Astrocyte of the spinal cord (primary cell): ENCODE results near the gene DEAF1.

Source experiments
- DNase-seq: peaks from one replicate; pipeline ENCODE4 v3.0.0; 2011; ENCODE audit warnings: low read depth, low spot score
- H3K4me3 ChIP-seq: 2 replicates; pipeline ENCODE4 v1.5.1; 2011; ENCODE audit warnings: low read depth, mild to moderate bottlenecking, low read length, moderate library complexity
- in situ Hi-C: cut with HindIII; loops from 2 replicates; pipeline ENCODE4 v1.10.0; 2017; ENCODE audit warnings: low sequenced_read_pairs
- TF ChIP-seq, protein P1 (sequence below): IDR thresholded peaks from 2 replicates; pipeline ENCODE4 v1.5.1; 2012; ENCODE audit warnings: low read depth, mild to moderate bottlenecking, low read length, inconsistent platforms

DEAF1 gene

GRCh38 chr11:618856-619627 lies 76.0 kb downstream of the DEAF1 start:
- no peak overlapping the region for H3K4me3 ChIP-seq
- in situ Hi-C loops: no loop called here
- TF ChIP-seq, protein P1, sequence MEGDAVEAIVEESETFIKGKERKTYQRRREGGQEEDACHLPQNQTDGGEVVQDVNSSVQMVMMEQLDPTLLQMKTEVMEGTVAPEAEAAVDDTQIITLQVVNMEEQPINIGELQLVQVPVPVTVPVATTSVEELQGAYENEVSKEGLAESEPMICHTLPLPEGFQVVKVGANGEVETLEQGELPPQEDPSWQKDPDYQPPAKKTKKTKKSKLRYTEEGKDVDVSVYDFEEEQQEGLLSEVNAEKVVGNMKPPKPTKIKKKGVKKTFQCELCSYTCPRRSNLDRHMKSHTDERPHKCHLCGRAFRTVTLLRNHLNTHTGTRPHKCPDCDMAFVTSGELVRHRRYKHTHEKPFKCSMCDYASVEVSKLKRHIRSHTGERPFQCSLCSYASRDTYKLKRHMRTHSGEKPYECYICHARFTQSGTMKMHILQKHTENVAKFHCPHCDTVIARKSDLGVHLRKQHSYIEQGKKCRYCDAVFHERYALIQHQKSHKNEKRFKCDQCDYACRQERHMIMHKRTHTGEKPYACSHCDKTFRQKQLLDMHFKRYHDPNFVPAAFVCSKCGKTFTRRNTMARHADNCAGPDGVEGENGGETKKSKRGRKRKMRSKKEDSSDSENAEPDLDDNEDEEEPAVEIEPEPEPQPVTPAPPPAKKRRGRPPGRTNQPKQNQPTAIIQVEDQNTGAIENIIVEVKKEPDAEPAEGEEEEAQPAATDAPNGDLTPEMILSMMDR: no peak
- DNase-seq: no peak

DNA sequence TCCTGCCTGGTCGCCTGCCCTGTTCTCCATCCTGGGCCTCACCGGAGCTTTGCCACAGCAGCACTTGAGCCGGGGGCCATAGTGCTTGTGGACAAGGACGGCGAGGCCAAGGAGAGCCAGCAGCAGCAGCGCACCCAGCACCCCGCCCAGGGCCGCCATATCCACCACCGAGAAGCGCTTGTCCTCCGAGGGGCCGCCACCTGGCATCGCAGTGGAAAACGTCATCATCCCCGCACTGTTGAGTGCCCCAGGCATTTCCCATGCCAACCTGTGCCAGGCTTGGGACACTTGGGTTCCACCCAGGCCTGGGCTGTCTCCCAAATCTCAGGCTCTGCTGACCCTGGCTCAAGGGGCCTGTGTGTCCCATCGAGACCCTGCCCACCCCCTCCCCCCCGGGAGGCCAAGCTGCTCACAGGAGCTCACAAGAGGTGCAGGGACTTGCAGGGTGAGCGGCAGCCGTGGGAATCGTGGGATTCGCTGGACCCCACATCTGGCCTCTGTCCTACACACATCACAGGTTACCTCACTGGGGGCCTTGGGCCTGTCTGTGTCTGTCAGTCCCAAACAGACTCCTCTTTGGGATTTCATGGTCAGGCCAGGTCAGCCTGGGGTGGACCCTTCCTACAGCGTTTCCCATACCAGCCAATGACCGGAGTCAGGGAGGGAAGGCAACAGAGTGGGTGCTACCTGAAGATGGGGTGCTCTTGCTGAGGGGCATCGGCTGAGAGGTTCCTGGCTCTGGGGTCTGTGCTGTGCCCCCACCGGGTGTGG lies 76.9 kb downstream of the DEAF1 start:
- in situ Hi-C loops: no loop called here
- H3K4me3 ChIP-seq: no peak overlapping the region
- no peak for DNase-seq
- TF ChIP-seq, protein P1: no peak

GRCh38 chr11:617199-617911 lies 77.7 kb downstream of the DEAF1 start:
- DNase-seq: no peak
- no peak overlapping the region for H3K4me3 ChIP-seq
- in situ Hi-C loops: no loop called here
- TF ChIP-seq, protein P1: no peak

GRCh38 chr11:616320-617198 lies 78.5 kb downstream of the DEAF1 start:
- no peak for DNase-seq
- TF ChIP-seq, protein P1: no peak
- in situ Hi-C loops: no loop called here
- H3K4me3 ChIP-seq: no peak overlapping the region

DNA sequence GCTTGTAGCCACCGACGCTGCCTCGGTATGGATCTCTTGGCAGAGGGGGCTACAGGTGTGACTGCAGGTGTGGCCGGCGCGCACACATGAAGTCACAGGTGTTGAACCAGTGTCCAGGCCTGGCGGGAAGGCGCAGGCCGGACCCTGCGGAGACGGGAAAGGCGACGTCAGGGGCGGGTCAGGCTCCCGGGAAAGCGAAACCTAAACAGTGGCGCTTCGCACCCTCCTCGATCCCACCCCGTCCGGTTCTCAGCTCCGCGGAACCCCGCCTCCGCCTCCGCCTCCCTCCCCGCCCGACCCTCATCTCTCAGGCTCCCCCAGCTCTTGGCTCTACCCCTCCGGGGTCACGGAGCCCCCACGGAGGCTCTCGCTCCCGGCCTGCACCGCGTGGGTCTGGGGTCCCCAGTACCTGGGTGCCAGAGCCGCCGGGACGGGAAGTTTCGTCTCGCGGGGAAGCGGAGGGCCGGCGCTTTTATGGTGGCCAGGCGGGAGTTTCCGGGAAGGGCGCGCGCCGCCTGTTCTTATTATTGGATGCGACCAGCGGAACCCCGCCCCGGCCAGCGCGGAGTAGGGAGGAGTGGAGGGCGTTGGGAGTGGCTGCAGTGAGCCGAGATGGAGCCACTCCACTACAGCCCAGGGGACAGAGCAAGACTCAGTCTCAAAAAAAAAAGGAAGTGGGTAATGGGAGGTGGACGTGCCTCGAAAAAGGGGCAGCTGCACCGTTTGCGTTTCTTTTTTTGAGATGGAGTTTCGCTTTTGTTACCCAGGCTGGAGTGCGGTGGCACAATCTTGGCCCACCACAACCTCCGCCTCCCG lies 79.3 kb downstream of the DEAF1 start, which contains the start of gene IRF7:
TSS of gene IRF7 (minus strand) at position 447 of the 816 bp plus-strand sequence. CDS start 586 bp downstream, outside the sequence.
- DNase-seq: peak; percentile 93
- in situ Hi-C loops: no loop called here
- TF ChIP-seq, protein P1: no peak
- peak within 1 kb of the TSS; percentile 72 for H3K4me3 ChIP-seq
